SK-N-SH (cell line): Measurements from ENCODE around the gene SLX4IP. TPM values are rescaled to one million over a fixed set of nuclear protein-coding genes. Genes with fewer than 3 reads are reported as not detected.
A peak's percentile ranks its signal among the peaks of the same experiment; 100 is the strongest.

ENCODE experiments used
- CTCF ChIA-PET: fragments of 300-600, 350-600 bp; formaldehyde crosslinking; extraction: SDS; loops from one replicate; lab custom pipeline; 2021; lab: Yijun Ruan, JAX
- POLR2A ChIA-PET: fragments of 350-600 bp; sonication (Branson Sonifier 250); formaldehyde crosslinking; extraction: SDS; loops from one replicate; lab custom pipeline; 2020; ENCODE audit warnings: antibody characterized with exemption, inconsistent platforms; lab: Yijun Ruan, JAX
- DNase-seq: peaks from one replicate; pipeline ENCODE4 v3.0.0; 2012
- H2AFZ ChIP-seq: fragments of 200-600 bp; sonication (generic); 2 replicates; pipeline ENCODE4 v1.8.1; 2016; ENCODE audit warnings: antibody characterized with exemption, mild to moderate bottlenecking, low read depth
- H3F3A ChIP-seq: fragments of 200-600 bp; sonication (generic); replicated peaks from 2 replicates; pipeline ENCODE3; 2016; ENCODE audit warnings: antibody characterized with exemption, mild to moderate bottlenecking; ENCODE audit not compliant: insufficient read depth
- H3K27ac ChIP-seq, 2 experiments: fragments of 200-500 bp in 1 of 2; fragments of 200-600 bp in 1 of 2; sonication (Bioruptor generic) in 1 of 2; sonication (generic), shearing (Covaris generic) in 1 of 2; 2 replicates each; pipeline versions ENCODE4 v1.5.1 to v1.6.1; 2014 to 2016; ENCODE audit warnings: low read depth in 2 of 2, inconsistent platforms in 1 of 2, low read length in 1 of 2, mild to moderate bottlenecking in 1 of 2, mixed read lengths in 1 of 2
- H3K27me3 ChIP-seq: fragments of 200-600 bp; sonication (generic), shearing (Covaris generic); 2 replicates; pipeline ENCODE4 v1.6.1; 2016; ENCODE audit warnings: mixed run types; ENCODE audit not compliant: insufficient read depth
- H3K36me3 ChIP-seq, 2 experiments: fragments of 200-500 bp in 1 of 2; fragments of 200-600 bp in 1 of 2; sonication (Bioruptor generic) in 1 of 2; sonication (generic) in 1 of 2; replicated peaks in 1 of 2; 2 replicates each; pipeline versions ENCODE3 to v1.5.1; 2014 to 2016; ENCODE audit warnings: low read length in 1 of 2, mild to moderate bottlenecking in 1 of 2; ENCODE audit not compliant: insufficient read depth in 2 of 2, control insufficient read depth in 1 of 2
- H3K4me1 ChIP-seq, 2 experiments: fragments of 200-500 bp in 1 of 2; fragments of 200-600 bp in 1 of 2; sonication (Bioruptor generic) in 1 of 2; sonication (generic), shearing (Covaris generic) in 1 of 2; 2 replicates each; pipeline versions ENCODE4 v1.5.1 to v1.6.1; 2014 to 2016; ENCODE audit warnings: low read depth in 1 of 2, low read length in 1 of 2, mixed run types in 1 of 2; ENCODE audit not compliant: insufficient read depth in 2 of 2, control insufficient read depth in 1 of 2
- H3K4me2 ChIP-seq: fragments of 200-600 bp; sonication (generic), shearing (Covaris generic); 2 replicates; pipeline ENCODE4 v1.6.1; 2017; ENCODE audit warnings: mixed run types
- H3K4me3 ChIP-seq, 2 experiments: fragments of 200-500 bp in 1 of 2; fragments of 200-600 bp in 1 of 2; sonication (Bioruptor generic) in 1 of 2; sonication (generic), shearing (Covaris generic) in 1 of 2; 2 replicates each; pipeline versions ENCODE4 v1.5.1 to v1.8.1; 2014 to 2016; ENCODE audit warnings: low read depth in 2 of 2, inconsistent platforms in 1 of 2, low read length in 1 of 2, mild to moderate bottlenecking in 1 of 2, mixed read lengths in 1 of 2, moderate library complexity in 1 of 2
- H3K79me2 ChIP-seq: fragments of 200-600 bp; sonication (generic); 2 replicates; pipeline ENCODE4 v1.8.1; 2017; ENCODE audit warnings: mild to moderate bottlenecking; ENCODE audit not compliant: insufficient read depth
- H3K9ac ChIP-seq: fragments of 200-600 bp; sonication (generic); 2 replicates; pipeline ENCODE4 v1.6.1; 2017; ENCODE audit warnings: mixed run types
- H3K9me2 ChIP-seq: fragments of 200-600 bp; sonication (generic); 2 replicates; pipeline ENCODE4 v1.6.1; 2017; ENCODE audit warnings: mixed run types
- H3K9me3 ChIP-seq: fragments of 200-600 bp; sonication (generic); 2 replicates; pipeline ENCODE4 v1.6.1; 2017; ENCODE audit warnings: mixed run types, mild to moderate bottlenecking, moderate library complexity
- H4K20me1 ChIP-seq: fragments of 200-600 bp; sonication (generic); 2 replicates; pipeline ENCODE4 v1.6.1; 2017; ENCODE audit warnings: mild to moderate bottlenecking, mixed run types; ENCODE audit not compliant: insufficient read depth
- CHD2 ChIP-seq: fragments of 150-350 bp; IDR thresholded peaks from 2 replicates; pipeline ENCODE4 v1.6.1; 2018; ENCODE audit warnings: low read length; ENCODE audit not compliant: partially characterized antibody
- CTCF ChIP-seq: fragments of 200-600 bp; sonication (generic); IDR thresholded peaks from 2 replicates; pipeline ENCODE4 v1.6.1; 2017; ENCODE audit warnings: antibody characterized with exemption, mild to moderate bottlenecking, moderate library complexity
- ELF1 ChIP-seq: IDR thresholded peaks from 2 replicates; pipeline ENCODE4 v1.4.0; 2012
- EZH2phosphoT487 ChIP-seq: fragments of 200-600 bp; sonication (generic); IDR thresholded peaks from 2 replicates; pipeline ENCODE4 v1.6.1; 2017; ENCODE audit warnings: low read depth, mixed run types, mild to moderate bottlenecking, antibody characterized with exemption, moderate library complexity, borderline replicate concordance
- FOXJ3 ChIP-seq: sonication (generic); formaldehyde crosslinking; IDR thresholded peaks from 2 replicates; pipeline ENCODE4 v1.5.1; 2020; ENCODE audit warnings: mild to moderate bottlenecking, missing genetic modification reagents
- FOXM1 ChIP-seq: IDR thresholded peaks from 2 replicates; pipeline ENCODE4 v1.4.0; 2012; ENCODE audit warnings: low read depth, mild to moderate bottlenecking
- MXI1 ChIP-seq: IDR thresholded peaks from 2 replicates; pipeline ENCODE4 v1.6.1; 2012; ENCODE audit warnings: mild to moderate bottlenecking, low read depth, low read length, improper control_type of control experiment
- POLR2AphosphoS5 ChIP-seq: IDR thresholded peaks from 2 replicates; pipeline ENCODE4 v1.6.1; 2012; ENCODE audit warnings: low read depth, low read length
- REST ChIP-seq: IDR thresholded peaks from 2 replicates; pipeline ENCODE4 v1.6.1; 2012; ENCODE audit warnings: mild to moderate bottlenecking, low read depth, low read length, moderate library complexity
- RXRA ChIP-seq: IDR thresholded peaks from 2 replicates; pipeline ENCODE4 v1.4.0; 2012; ENCODE audit warnings: low read depth, mild to moderate bottlenecking, borderline replicate concordance
- SIN3A ChIP-seq: IDR thresholded peaks from 2 replicates; pipeline ENCODE4 v1.6.1; 2012; ENCODE audit warnings: low read depth, mild to moderate bottlenecking, low read length, moderate library complexity, borderline replicate concordance
- TEAD4 ChIP-seq: IDR thresholded peaks from 2 replicates; pipeline ENCODE4 v1.4.0; 2012; ENCODE audit warnings: mild to moderate bottlenecking, borderline replicate concordance; ENCODE audit not compliant: insufficient read depth
- WGBS: methylation state at CpG from one replicate; pipeline ENCODE4 v1.1.6; 2017; ENCODE audit warnings: low lambda C conversion rate; 5-methylcytosine and 5-hydroxymethylcytosine counted together
- polyA plus RNA-seq, 3 experiments: library from polyadenylated mRNA; depleted of rRNA; stranded (reverse); fragments of >200 nt; gene quantifications; 2 replicates each; pipeline ENCODE4 v1.2.3, GENCODE V29; 2012

Gene SLX4IP
- polyA plus RNA-seq, 1 of the 3 experiments (the other 2 are of a cell fraction): 1.3 TPM

- Histone ChIP-seq H3K4me1 (peaks cover 11 to 39% of the 10 kb centered on the region in 2 experiments), H4K20me1 (no peaks in the 10 kb centered on the region), H3K9ac (no peak overlapping the region), H3K4me2 (no peak overlapping the region; the same call in 1 of the 2 replicates), H3K27ac (peak overlapping the region in 1 of 2 experiments; percentile 98; a peak in 2 of 4 replicates), H3K36me3 (peaks cover 5 to 12% of the 10 kb centered on the region in 2 experiments), H3K27me3 (no peaks in the 10 kb centered on the region), H3K9me2 (no peaks in the 10 kb centered on the region), H3K79me2 (no peaks in the 10 kb centered on the region), H3F3A (peaks cover 37% of the 10 kb centered on the region), H3K9me3 (no peaks in the 10 kb centered on the region), H3K4me3 (no peak overlapping the region), H2AFZ (no peak overlapping the region)
- POLR2A ChIA-PET: no interaction called here
- no peak for TF ChIP-seq CTCF
- TF ChIP-seq RXRA: no peak
- TF ChIP-seq SIN3A: no peak
- no peak for TF ChIP-seq REST
- TF ChIP-seq MXI1: no peak
- TF ChIP-seq FOXJ3 (CRISPR knock-in tag): no peak
- TF ChIP-seq POLR2AphosphoS5: no peak
- TF ChIP-seq TEAD4: no peak
- TF ChIP-seq ELF1: no peak
- TF ChIP-seq EZH2phosphoT487: no peak
- TF ChIP-seq CHD2: no peak
- TF ChIP-seq FOXM1: no peak
- CTCF ChIA-PET: interaction anchor here (0.6 to 2.4 kb wide), 4 partner anchors 11 to 997 kb away, joined by 3 to 10 read pairs (median 3); no protein-coding TSS in a partner anchor
- 97% methylated on average over 3 of the region's 3 CpGs for WGBS
- DNase-seq: no peak
Observed at GRCh38 chr20:10605547-10606195, 170.6 kb downstream of the SLX4IP start.
